Measurements from ENCODE around the gene OASL.

The OASL gene

DNA sequence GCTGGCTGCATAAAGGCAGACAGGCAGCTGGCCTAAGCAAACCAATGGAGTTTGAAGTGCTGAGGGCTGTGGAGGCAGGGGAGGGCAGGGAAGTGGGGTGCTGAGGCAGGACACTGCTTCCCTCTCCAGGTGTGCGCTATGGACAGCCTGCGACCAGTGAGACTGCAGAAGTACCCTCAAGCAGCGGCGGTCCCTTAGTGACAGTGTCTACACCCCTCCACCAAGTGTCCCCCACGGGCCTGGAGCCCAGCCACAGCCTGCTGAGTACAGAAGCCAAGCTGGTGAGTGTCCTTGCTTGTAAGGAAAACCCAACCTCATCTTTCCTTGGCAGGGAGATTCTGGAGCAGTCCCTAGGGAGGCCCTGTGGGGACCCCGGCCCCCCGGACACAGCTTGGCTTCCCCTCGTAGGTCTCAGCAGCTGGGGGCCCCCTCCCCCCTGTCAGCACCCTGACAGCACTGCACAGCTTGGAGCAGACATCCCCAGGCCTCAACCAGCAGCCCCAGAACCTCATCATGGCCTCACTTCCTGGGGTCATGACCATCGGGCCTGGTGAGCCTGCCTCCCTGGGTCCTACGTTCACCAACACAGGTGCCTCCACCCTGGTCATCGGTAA lies 42.8 kb downstream of the OASL start:
- no peak overlapping the region for H3K4me3 ChIP-seq (ENCODE audit: low read length)
- DNase-seq (ENCODE audit: low read depth): no peak
- TF ChIP-seq CTCF (conservative IDR thresholded peaks at IDR 0.05; ENCODE audit: low read length): no peak

GRCh38 chr12:120994589-120995337 lies 44.3 kb downstream of the OASL start:
- no peak for TF ChIP-seq CTCF (conservative IDR thresholded peaks at IDR 0.05; ENCODE audit: low read length)
- no peak overlapping the region for H3K4me3 ChIP-seq (ENCODE audit: low read length)
- no peak for DNase-seq (ENCODE audit: low read depth)

DNA sequence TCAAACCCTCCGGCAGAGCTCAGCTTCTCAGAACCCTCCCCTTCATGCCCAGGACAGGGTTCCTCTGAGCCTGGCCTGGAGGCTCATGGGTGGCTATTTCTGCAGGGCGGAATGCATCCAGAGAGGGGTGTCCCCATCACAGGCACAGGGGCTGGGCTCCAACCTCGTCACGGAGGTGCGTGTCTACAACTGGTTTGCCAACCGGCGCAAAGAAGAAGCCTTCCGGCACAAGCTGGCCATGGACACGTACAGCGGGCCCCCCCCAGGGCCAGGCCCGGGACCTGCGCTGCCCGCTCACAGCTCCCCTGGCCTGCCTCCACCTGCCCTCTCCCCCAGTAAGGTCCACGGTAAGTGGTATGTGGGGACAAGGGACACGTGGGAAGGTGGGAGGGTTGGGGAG lies 45.0 kb downstream of the OASL start:
- no peak for DNase-seq (ENCODE audit: low read depth)
- H3K4me3 ChIP-seq (ENCODE audit: low read length): no peak overlapping the region
- no peak for TF ChIP-seq CTCF (conservative IDR thresholded peaks at IDR 0.05; ENCODE audit: low read length)

- TF ChIP-seq CTCF (conservative IDR thresholded peaks at IDR 0.05; ENCODE audit: low read length): no peak
- no peak overlapping the region for H3K4me3 ChIP-seq (ENCODE audit: low read length)
- DNase-seq (ENCODE audit: low read depth): no peak
Observed at GRCh38 chr12:120993496-120993895, 45.5 kb downstream of the OASL start.

GRCh38 chr12:120992989-120993388 lies 46.1 kb downstream of the OASL start:
- no peak overlapping the region for H3K4me3 ChIP-seq (ENCODE audit: low read length)
- TF ChIP-seq CTCF (conservative IDR thresholded peaks at IDR 0.05; ENCODE audit: low read length): no peak
- DNase-seq (ENCODE audit: low read depth): no peak

DNA sequence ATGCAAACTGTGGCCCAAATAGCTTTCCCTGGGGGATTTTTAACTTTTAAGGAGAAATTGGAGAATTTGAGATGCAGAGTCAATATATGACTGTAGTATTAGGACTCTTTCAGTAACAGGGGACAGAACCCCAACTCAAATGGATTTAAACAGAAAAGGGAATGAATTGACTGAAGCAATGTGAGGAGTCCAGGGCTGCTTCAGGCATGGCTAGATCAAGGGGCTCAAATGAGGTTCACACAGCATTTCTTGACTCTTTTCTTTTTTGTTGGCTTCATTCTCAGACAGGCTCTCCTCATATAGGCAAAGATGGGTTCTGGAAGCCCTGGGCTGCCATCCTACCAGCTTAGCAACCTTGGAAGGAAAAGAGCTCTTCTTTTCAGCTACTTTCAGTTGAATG lies 47.1 kb downstream of the OASL start:
- no peak overlapping the region for H3K4me3 ChIP-seq (ENCODE audit: low read length)
- no peak for TF ChIP-seq CTCF (conservative IDR thresholded peaks at IDR 0.05; ENCODE audit: low read length)
- DNase-seq (ENCODE audit: low read depth): no peak

DNA sequence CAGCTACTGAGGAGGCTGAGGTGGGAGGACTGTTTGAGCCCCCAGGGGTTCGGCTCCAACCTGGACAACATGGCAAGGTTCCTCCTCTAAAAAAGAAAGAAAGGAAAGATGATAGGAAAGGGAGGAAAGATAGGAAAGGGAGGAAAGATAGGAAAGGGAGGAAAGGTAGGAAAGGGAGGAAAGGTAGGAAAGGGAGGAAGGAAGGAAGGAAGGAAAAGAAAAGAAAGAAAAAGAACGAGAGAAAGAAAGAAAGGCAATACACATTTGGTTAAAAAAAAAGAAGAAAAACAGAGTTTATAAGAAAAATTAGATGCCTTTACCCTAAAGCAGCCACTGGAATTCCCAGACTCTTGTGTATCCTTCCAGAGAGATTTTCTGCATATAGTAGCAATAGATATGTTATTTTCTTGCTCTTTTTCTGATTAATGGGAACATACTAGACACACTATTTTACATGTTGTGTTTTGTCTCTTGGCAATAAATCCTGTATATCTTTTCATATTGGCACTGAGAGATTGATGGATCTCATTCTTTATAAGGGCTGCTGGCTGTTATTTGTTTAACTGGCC lies 48.5 kb downstream of the OASL start:
- no peak for TF ChIP-seq CTCF (conservative IDR thresholded peaks at IDR 0.05; ENCODE audit: low read length)
- no peak overlapping the region for H3K4me3 ChIP-seq (ENCODE audit: low read length)
- no peak for DNase-seq (ENCODE audit: low read depth)
